DMS53 treated with DMSO at 0.1 percent for 48 hours (cell line): Measurements from ENCODE around the gene CMSS1.
"Not testable (repeated sequence)": the region's sequence is repeated elsewhere in the genome, so short reads cannot be mapped to it uniquely, and the experiment has no call there.

Source experiments
- DNase-seq: peaks from one replicate; lab custom pipeline; 2025; ENCODE audit not compliant: unreplicated experiment; lab: John Stamatoyannopoulos, UW

Gene CMSS1

DNA sequence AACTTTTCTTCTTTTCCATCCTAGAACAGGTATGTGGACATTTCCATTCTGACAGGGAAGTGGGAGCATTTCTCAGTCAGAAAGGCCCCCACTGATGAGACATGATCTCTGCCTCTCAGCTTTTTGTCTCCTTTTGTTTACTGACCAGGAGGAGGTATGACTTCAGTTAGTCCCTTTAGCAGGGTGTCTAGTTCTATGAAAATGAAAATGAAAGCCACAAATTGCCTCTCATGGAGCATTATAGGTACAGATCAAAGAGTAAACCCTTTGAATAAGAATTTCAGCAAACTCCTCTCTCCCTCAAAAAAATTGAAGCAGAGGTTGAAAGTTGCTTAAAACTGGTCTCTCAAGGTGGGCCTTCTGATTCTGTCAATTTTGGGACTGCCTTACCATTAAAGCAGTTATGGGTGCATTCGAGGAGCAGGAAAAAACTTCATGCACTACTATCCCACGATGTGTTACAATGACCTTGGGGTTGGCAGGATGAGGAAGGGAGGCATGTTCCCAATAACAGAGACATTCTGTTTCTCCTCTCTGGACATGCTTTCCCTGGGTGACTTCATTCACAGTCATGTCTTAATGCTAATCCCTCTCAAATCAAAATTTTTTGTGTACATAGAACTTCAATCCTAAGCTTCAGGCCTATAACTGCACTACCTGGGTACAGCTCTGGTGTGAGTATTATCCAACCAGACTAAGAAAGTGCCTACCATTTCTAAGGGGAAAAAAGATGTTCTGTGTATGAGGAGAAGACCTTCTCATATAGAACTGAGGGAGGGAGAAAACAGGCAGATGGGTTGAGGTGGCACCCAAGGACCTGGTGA lies 392.5 kb downstream of the CMSS1 start:
- no peak for DNase-seq

DNA sequence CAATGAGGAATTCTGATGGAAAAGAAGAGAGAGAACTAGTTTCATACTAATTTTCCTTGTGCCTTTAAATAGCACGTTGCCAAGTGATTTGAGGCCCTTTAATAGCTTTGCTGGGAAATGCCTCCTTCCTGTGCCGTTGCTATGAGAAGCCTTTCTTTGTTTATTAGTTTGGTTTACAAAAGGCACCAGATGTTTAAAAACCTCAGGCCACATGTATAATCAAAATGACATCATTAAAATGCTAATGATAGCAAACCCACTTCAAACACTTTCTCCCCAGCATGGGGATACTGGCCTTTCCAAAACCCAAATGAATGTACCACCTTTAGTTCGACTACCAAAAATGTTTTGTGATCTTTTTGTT lies 393.1 kb downstream of the CMSS1 start:
- no peak for DNase-seq

DNA sequence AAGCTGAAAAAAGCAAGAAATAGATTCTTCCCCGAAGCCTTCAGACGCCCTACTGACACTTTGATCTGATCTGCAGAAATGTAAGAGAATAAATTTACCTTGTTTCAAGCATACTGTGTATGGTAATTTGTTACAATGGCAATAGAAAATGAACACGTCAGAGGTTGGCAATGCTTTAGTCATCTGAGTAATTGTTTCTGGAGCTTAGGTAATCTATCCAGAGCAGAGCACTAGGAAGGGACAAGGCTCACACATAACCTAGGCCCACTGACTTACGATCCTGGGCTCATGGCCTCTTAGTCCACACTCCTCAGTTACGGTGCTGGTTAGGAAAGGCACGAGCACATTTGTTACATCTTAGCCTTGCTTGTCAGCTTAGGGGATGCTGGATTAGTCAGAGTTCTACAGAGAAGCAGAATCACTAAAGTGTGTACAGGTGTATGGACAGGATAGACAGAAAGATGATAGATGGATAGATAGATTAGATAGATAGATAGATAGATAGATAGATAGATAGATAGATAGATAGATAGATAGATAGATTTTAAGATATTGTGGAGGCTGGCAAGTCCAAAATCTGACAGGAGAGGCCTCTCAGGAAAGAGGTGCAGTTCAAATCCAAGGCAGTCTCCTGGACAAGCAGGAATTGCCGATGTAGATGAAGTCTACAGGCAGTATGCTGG lies 396.4 kb downstream of the CMSS1 start:
- no peak for DNase-seq

DNA sequence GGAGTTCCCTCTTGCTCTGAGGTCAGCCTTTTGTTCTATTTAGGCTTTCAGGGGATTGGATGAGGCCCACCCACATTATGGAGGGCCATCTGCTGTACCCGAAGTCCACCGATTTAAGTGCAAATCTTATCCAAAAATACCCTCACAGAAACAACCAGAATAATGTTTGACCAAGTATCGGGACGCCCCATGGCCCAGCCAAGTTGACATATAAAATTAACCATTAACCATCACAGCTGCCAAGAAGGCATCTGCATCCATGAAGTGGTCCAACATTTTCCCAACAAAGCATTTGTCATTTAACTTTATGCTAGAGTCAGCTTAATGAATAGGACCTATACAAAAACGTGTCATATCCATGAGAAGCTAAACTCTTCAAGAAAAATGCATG lies 396.9 kb downstream of the CMSS1 start:
- no peak for DNase-seq

DNA sequence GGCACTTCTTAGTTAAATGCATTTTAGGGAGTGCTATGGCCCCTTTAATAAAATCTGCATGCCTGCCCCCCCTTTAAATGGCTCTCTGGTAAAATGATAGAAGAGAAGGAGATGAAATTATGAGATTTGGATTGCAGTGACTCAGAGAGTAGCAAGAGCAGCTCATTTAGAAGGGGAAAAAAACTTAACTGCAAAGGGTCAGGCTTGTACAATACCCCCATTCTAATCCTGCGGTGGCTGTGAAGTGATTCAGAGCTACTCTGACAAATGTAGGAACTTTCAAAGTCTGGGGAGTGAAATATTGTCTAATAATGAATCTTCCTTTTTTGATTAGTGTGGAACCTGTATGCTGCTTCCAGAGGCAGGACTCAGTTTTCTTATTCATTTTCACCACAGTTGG lies 399.1 kb downstream of the CMSS1 start:
- no peak for DNase-seq

DNA sequence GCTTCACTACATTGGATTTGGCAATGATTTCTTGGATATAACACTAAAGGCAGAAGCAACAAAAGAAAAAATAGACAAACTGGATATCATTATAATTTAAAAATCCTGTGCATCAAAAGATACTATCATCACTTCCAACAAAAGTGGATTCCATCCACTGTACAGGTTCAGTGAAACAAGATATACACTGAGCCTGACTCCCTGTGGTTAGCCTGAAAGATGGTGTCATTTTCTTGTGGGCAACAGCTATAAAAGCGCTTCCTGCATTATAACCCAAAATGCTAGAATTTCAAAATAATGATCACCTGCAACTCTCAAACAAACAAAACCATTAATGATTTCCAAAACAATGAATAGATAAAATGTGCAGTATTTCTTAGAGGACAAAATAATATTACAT lies 403.5 kb downstream of the CMSS1 start:
- no peak for DNase-seq

DNA sequence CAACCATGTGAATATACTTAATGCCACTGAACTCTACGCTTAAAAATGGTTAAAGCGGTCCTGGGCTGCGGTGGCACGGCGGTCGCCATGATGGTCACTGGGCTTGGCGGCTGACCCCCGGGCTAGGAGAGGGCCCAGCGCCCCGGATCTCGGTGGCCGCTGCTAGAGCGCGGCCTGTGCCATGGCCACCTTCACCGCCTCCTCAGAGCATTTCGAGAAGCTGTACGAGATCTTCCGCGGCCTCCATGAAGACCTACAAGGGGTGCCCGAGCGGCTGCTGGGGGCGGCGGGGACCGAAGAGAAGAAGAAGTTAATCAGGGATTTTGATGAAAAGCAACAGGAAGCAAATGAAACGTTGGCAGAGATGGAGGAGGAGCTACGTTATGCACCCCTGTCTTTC lies 407.5 kb downstream of the CMSS1 start:
- DNase-seq = no peak

DNA sequence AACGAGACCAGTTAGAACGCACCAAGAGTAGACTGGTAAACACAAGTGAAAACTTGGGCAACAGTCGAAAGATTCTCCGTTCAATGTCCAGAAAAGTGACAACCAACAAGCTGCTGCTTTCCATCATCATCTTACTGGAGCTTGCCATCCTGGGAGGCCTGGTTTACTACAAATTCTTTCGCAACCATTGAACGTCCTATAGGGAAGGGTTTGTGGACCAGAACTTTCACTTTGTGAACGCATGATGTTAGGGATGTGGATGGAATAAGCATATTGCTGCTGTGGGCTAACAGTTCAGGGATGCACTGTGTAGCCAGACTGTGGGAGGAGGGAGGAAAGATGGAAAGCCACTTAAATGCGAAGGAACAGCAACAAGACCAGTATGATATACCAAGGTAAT lies 408.2 kb downstream of the CMSS1 start:
- DNase-seq = no peak

DNA sequence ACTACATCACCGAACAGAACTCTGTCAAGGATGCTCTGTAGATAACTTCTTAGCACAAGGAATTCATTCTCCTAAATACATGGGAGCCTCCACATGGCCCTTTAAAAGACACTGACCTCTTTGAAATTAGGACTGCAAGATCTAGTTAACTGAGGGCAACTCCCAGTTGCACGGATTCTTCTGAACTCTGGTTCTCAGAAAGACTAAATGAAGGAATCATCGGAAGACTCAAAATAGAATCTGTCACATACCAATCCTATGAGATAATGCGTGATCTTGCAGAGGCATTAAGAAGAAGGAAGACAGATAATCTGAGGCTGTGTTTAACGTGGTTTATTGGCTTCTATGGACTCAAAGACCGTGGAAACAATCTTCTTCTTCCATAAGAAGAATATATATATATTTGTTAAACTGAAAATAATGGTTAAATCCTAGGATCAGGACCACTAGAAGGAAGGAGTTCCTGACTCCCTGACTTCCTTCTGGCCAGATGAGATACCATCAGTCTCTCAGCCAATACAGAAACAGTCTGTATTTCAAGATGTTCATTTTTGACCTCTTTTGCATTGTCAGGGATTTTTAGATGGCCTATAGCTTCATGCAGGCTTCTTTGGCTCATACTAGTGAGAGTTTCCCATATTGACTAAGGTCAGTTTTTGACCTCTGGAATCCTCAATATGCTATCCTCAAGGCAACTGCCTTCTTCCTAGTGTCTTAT lies 409.2 kb downstream of the CMSS1 start:
- DNase-seq = no peak

DNA sequence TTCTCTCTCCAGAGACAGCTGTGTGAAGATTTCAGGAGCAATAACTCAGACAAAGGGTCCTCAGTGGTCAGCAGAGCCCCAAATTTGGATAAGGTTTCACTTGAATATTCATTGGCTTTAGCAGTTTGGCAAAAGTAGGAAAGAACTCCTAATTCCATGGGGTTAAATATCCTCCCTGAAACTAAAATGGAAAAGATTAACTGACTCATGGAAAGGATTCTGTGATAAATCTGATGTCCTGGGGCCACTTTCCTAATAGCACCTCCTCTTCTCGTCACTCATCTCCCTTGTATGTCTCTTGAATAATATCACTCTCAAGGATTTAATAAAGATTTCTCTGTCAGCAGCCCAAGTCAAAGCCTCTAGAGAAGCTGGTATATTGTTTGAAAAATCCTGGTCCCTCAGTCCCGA lies 409.9 kb downstream of the CMSS1 start:
- DNase-seq = no peak

DNA sequence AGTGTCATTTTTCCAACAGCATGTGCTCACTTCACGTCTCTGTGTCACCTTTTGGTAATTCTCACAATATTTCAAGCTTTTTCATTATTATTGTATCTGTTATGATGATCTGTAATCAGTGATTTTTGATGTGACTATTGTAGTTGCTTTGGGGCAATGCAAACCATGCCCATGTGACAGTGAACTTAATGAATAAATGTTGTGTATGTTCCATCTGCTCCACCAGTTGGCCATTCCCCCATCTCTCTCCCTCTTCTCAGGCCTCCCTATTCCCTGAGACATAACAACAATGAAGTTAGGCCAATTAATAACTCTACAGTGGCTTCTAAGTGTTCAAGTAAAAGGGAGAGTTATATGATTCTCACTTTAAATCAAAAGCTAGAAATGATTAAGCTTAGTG lies 410.6 kb downstream of the CMSS1 start:
- DNase-seq = no peak

DNA sequence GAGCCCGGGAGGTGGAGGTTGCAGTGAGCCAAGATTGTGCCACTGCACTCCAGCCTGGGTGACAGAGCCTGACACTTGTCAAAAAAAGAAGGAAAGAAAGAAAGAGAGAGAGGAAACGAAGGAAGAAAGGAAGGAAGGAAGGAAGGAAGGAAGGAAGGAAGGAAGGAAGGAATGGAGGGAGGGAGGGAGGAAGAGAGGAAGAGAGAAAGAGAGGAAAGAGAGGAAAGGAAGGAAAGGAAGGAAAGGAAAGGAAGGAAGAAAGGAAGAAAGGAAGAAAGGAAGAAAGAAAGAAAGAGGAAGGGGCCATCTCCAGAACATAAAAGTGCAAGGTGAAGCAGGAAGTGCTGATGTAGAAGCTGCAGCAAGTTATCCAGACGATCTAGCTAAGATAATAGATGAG lies 411.5 kb downstream of the CMSS1 start:
- DNase-seq = not testable (repeated sequence)

DNA sequence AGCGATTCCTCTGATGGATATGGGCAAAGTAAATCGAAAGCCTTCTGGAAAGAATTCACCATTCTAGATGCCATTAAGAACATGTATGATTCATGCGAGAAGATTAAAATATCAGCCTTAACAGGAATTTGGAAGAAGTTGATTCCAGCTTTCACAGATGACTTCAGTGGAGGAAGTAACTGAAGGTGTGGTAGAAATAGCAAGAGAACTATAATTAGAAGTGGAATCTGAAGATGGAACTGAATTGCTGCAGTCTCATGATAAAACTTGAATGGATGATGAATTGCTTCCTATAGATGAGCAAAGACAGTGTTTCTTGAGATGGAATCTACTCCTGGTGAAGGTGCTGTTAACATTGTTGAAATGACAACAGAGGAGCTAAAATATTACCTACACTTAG lies 413.0 kb downstream of the CMSS1 start:
- DNase-seq = no peak
